Right lobe of liver (tissue), 6 donors: ENCODE data around the gene CCL25. TPM values are rescaled to one million over a fixed set of nuclear protein-coding genes. Genes with fewer than 3 reads are reported as not detected.
A peak's percentile ranks its signal among the peaks of the same experiment; 100 is the strongest.
"Not testable (repeated sequence)": the region's sequence is repeated elsewhere in the genome, so short reads cannot be mapped to it uniquely, and the experiment has no call there.

Experiments
- ATAC-seq, 4 donors: fragments of 200-7000 bp; cut with Tn5 transposase; one replicate each; pipeline ENCODE4 v1.9.1; 2020; ENCODE audit warnings: mild to moderate bottlenecking in 4 of 4, moderate library complexity in 4 of 4
- DNase-seq, 3 donors: peaks; one replicate each; pipeline ENCODE4 v3.0.0-alpha.2; 2020
- H3K27ac ChIP-seq, 3 donors: fragments of 200-600 bp; one replicate each; pipeline ENCODE4 v1.8.0; 2022
- H3K27me3 ChIP-seq, 2 donors: fragments of 200-600 bp; one replicate each; pipeline ENCODE4 v1.8.0; 2022
- H3K36me3 ChIP-seq, 4 donors: fragments of 200-600 bp; sonication (generic) in 1 of 4; one replicate each; pipeline versions ENCODE4 v1.5.1 to v1.8.0; 2017 to 2022; ENCODE audit warnings: control low read depth in 1 of 4
- H3K4me1 ChIP-seq, 4 donors: fragments of 200-600 bp; sonication (generic) in 1 of 4; one replicate each; pipeline versions ENCODE4 v1.5.1 to v1.8.0; 2017 to 2022; ENCODE audit warnings: control low read depth in 1 of 4
- H3K4me3 ChIP-seq, 3 donors: fragments of 200-600 bp; one replicate each; pipeline ENCODE4 v1.8.0; 2022
- H3K9me3 ChIP-seq, 4 donors: fragments of 200-600 bp; sonication (generic) in 1 of 4; one replicate each; pipeline versions ENCODE4 v1.5.1 to v1.8.0; 2017 to 2022; ENCODE audit warnings: control low read depth in 1 of 4
- POLR2A ChIP-seq: fragments of 450-650 bp; IDR thresholded peaks from one replicate; pipeline ENCODE4 v1.6.1; 2017; ENCODE audit warnings: antibody characterized with exemption, mild to moderate bottlenecking
- WGBS: methylation state at CpG from one replicate; pipeline ENCODE4 v1.1.6; 2018; ENCODE audit warnings: low coverage, low lambda C conversion rate; ENCODE audit not compliant: insufficient coverage; ENCODE audit errors: missing lambda C conversion rate; 5-methylcytosine and 5-hydroxymethylcytosine counted together
- intact Hi-C, 2 donors: fragments of 100-400 bp; cut with DNase I; formaldehyde crosslinking; loops; one replicate each; pipeline versions ENCODE4 v1.11.2 to v1.14.1; 2022
- total RNA-seq, 6 experiments: library from RNA; depleted of rRNA in 2 of 6; stranded (reverse); fragments of >200 nt in 2 of 6; fragmentation: NEBNext Ultra II Directional in 3 of 6; extraction: Animal tissue kit (Norgen Biotek cat#: 25700) in 3 of 6; gene quantifications; one replicate each; pipeline versions ENCODE4 v1.1.0 to v1.2.4, GENCODE V29; 2016 to 2023
- TF ChIP-seq, protein P1 (sequence below), 4 donors: fragments of 200-600 bp in 3 of 4; fragments of 450-650 bp in 1 of 4; IDR thresholded peaks; one replicate each; pipeline versions ENCODE4 v1.5.1 to v1.8.0; 2016 to 2022; ENCODE audit warnings: antibody characterized with exemption in 4 of 4, mild to moderate bottlenecking in 2 of 4
- donor health status: DM: no; HTN: yes; CAD: no.
- donor health status: DM: no; HTN: no; CAD: no.
- donor health status: DM: no; HTN: no; CAD: no.
- donor health status: DM: no; HTN: yes; CAD: no.
- donor health status: DM: no; HTN: yes; CAD: no.

CCL25 gene
- total RNA-seq, 6 experiments from 2014 or later, result 0.51 TPM; not detected in 5

DNA sequence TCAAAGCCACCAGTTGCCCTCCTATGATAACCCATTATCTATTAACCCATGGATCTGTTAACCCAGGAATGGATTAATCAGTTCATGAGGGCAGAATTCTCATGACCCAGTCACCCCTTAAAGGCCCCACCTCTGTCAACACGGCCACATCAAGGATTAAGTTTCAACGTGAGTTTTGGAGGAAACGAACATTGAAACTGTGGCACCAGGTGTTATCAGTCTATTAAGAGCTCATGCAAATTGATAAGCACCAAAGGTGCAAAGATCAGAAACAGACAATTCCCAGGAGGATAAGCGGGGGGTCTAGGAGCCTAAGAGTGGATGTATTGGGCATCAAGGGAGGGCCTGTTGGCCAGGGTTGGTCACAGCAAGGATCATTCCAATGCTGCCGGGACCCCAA is 27.2 kb upstream of the CCL25 start:
- intact Hi-C loops, result no loop called here
- no peaks in the 10 kb centered on the region for H3K36me3 ChIP-seq
- no peaks in the 10 kb centered on the region for H3K27me3 ChIP-seq
- ATAC-seq, result no peak
- no peak overlapping the region for H3K4me3 ChIP-seq
- H3K4me1 ChIP-seq, result peaks cover 0 to 13% (median 4%) of the 10 kb centered on the region in 4 donors
- H3K9me3 ChIP-seq, result no peaks in the 10 kb centered on the region
- 48% methylated on average over 4 of the region's 5 CpGs for WGBS
- TF ChIP-seq, protein P1, sequence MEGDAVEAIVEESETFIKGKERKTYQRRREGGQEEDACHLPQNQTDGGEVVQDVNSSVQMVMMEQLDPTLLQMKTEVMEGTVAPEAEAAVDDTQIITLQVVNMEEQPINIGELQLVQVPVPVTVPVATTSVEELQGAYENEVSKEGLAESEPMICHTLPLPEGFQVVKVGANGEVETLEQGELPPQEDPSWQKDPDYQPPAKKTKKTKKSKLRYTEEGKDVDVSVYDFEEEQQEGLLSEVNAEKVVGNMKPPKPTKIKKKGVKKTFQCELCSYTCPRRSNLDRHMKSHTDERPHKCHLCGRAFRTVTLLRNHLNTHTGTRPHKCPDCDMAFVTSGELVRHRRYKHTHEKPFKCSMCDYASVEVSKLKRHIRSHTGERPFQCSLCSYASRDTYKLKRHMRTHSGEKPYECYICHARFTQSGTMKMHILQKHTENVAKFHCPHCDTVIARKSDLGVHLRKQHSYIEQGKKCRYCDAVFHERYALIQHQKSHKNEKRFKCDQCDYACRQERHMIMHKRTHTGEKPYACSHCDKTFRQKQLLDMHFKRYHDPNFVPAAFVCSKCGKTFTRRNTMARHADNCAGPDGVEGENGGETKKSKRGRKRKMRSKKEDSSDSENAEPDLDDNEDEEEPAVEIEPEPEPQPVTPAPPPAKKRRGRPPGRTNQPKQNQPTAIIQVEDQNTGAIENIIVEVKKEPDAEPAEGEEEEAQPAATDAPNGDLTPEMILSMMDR (IDR thresholded peaks at IDR 0.05), result no peak
- no peak for TF ChIP-seq POLR2A
- no peak overlapping the region for H3K27ac ChIP-seq
- DNase-seq, result no peak

DNA sequence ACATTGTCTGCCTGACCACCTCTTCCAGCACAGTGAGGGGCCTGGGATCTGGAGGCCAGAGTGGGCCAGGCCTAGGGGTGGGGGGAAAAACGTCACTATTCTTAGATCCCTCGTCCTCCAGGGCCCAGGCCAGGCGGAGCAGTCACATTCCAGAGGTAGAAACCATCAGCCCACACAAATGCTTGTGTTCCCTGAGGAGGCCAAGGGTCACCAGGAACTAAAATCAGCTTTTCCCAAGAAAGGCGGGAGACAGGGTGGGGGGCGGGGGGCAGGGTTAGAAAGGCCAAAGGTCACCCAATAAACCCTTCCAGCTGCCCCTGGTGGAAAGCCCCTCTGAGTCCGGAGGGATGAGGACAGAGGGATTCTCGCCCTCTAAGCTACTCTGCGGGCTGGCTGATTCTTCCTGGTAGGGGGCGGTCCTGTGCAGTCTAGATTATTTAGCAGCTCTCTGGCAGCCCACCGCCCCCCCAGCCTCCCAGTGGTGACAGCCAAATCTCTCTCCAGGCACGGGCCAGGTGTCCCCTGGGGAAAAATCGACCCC is 23.5 kb upstream of the CCL25 start:
- H3K27ac ChIP-seq, result no peak overlapping the region
- 20% methylated on average over 1 of the region's 12 CpGs for WGBS
- DNase-seq, result no peak

DNA sequence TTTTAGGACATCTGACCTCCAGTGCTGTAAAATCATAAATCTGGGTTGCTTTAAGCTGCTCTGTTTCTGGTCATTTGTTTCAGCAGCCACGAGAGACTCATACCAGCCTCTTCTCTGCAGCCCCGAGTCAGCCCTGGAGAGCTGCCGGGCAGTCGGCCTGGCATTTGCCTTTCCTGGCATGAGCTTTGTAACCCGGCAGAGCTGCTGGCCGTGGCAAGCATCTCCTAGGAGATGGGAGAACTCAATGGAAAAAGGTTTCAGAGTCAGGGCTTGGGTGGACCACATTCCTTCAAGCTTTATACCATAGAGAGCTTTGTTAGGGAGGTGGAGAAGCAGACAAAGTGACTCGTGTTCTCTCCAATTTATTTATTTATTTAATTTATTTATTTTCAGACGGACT is 21.6 kb upstream of the CCL25 start:
- WGBS, result 60% methylated on average over 4 of the region's 8 CpGs
- no peak for DNase-seq
- ATAC-seq, result no peak

More for the DNA sequence above, 23.5 kb upstream of the CCL25 start:
- Histone ChIP-seq H3K9me3 (no peaks in the 10 kb centered on the region), H3K4me1 (no peaks in the 10 kb centered on the region), H3K4me3 (no peak overlapping the region), H3K27me3 (no peaks in the 10 kb centered on the region), H3K36me3 (no peaks in the 10 kb centered on the region)
- no peak for TF ChIP-seq POLR2A
- TF ChIP-seq, protein P1 (IDR thresholded peaks at IDR 0.05), result no peak
- peak in 1 of 4 donors; percentile 25 for ATAC-seq
- intact Hi-C loops, result no loop called here

DNA sequence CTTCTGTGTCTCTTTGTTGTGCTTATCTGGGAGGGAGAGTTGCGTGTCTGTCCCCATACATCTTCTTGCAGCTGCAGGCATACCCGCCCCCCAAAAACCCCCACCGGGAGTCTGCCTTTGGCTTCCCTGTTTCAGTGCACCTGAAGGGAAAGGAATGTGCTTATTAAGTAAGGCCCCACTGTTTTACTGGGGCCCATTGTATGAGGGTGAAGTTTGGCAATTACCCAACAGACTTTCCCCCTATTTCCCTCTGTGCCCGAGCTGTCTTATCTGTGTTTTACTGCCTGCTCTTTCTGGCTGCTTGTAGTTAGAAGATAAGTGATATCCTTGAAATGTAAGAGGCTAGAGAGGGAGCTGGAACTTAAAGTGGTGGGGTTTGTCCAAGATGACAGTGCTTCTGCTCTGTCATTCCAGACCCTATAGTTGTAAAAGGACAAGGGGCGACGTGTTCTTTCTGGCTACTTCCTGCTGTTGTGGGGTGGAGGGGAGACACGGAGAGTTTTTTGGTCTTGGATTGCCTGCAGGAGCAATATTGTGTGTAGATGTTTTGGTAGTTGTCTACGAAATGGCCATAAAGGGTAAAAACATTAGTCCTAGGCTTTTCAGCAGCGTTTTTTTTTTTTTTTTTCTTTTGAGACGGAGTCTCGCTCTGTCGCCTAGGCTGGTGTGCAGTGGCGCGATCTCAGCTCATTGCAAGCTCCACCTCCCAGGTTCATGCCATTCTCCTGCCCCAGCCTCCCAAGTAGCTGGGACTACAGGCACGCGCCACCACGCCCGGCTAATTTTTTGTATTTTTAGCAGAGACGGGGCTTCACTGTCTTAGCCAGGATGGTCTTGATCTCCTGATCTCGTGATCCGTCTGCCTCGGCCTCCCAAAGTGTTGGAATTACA is 19.0 kb upstream of the CCL25 start:
- H3K36me3 ChIP-seq, H3K27ac ChIP-seq, intact Hi-C loops, H3K9me3 ChIP-seq, H3K4me1 ChIP-seq, DNase-seq, H3K27me3 ChIP-seq, ATAC-seq, H3K4me3 ChIP-seq: not testable (repeated sequence)
- WGBS, result 42% methylated on average over 12 of the region's 22 CpGs

More for the DNA sequence above, 21.6 kb upstream of the CCL25 start:
- Histone ChIP-seq H3K4me1 (no peaks in the 10 kb centered on the region), H3K27me3 (no peaks in the 10 kb centered on the region), H3K9me3 (no peaks in the 10 kb centered on the region), H3K27ac (no peak overlapping the region), H3K4me3 (no peak overlapping the region), H3K36me3 (no peaks in the 10 kb centered on the region)
- TF ChIP-seq POLR2A, result no peak
- TF ChIP-seq, protein P1 (IDR thresholded peaks at IDR 0.05), result no peak
- intact Hi-C loops, result no loop called here

DNA sequence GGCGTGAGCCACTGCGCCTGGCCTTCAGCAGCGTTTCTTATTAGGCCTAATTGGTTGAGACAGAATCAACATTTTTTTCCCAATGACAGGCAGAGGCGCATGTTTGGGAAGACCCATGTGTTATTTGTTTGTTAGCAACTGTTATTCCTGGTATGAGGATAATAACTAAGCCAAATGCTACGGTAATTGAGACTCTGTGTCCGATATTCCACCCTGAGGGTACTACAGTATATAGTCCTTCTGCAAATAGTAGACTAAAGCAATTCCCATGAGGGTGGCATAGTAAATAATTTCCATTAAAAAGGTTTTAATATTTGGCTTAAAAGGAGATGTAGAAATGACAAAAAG is 18.4 kb upstream of the CCL25 start:
- no peaks in the 10 kb centered on the region for H3K4me1 ChIP-seq
- DNase-seq (no peak), ATAC-seq (no peak)
- H3K27me3 ChIP-seq, result no peaks in the 10 kb centered on the region
- no peak for TF ChIP-seq POLR2A
- TF ChIP-seq, protein P1 (IDR thresholded peaks at IDR 0.05), result no peak
- H3K27ac ChIP-seq, result no peak overlapping the region
- no peaks in the 10 kb centered on the region for H3K36me3 ChIP-seq
- no peak overlapping the region for H3K4me3 ChIP-seq
- H3K9me3 ChIP-seq, result no peaks in the 10 kb centered on the region
- intact Hi-C loops, result no loop called here
- WGBS, result 84% methylated on average over 6 of the region's 6 CpGs
